Measurements from ENCODE around the gene HERC2. TPM values are rescaled to one million over a fixed set of nuclear protein-coding genes. Genes with fewer than 3 reads are reported as not detected.

The HERC2 gene
- total RNA-seq, 6 experiments from 2014 or later, result 21.8 to 30.2 (median 27.0) TPM

DNA sequence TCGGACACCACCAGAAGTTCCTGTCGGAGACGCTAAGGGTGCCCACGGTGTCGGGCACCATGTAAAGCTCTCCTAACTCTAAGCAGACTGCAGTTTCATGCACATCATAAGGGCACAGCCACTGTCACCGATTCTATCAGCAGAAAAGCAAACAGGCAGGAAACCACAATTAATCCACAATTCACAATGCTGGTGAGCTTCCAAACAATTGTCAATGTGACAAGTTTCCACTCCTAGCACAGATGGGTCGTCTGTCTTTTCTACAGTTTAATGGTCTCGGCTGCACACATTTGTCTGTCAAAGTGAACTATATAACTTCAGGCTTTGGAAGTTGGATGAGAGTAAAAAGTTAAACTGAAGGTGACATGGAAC is 214.1 kb downstream of the HERC2 start:
- peak in 1 of 4 donors; percentile 14 for ATAC-seq
- WGBS (ENCODE audit: insufficient coverage, low coverage, low lambda C conversion rate, missing lambda C conversion rate), result 22% methylated on average over 5 of the region's 8 CpGs

DNA sequence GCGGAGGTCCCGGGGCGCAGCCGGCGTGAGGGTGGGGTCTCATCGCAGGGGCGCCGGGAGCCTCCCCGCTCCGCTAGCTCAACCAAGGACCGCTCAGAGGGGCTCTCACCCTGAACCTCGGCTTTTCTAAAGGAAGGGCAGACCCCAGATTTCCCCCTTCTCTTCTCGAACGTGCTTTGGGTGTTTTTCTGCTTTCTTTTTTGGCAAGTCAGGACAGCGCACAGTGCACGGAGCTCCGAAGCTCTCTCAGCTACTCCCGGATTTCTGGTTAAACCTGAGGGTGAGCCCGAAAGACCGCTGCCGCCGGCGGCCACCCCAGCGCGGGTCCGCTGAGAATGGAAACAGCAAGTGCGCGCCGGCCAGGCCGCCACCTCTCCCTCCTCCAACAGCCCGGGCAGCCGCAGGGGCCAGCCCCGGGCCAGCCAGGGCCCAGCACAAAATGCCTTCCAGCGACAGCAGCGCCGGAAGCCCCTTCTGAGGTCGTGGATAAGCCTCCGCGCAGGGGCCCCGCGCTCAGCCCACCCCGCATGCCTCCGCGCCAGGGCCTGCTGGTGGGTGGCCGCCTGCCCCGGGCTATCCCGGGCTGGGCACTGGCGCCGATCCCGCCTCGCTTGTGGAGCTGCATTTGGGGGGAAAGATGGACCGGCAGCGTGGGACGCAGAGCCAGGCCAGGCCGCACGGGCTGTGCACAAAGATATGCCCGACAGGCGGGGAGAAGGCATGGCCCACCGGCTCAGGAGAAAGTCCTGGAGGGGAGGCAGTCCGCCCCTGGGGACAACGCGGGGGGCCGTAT is 214.7 kb downstream of the HERC2 start:
- intact Hi-C loops (cut with DNase I), result no loop called here
- 9% methylated on average over 24 of the region's 63 CpGs for WGBS (ENCODE audit: insufficient coverage, low coverage, low lambda C conversion rate, missing lambda C conversion rate)
- no peak overlapping the region for H3K27ac ChIP-seq
- DNase-seq (no peak), ATAC-seq (peak; percentile 41 to 48 (median 44))
- H3K4me3 ChIP-seq, result peak overlapping the region; percentile 14 to 39 (median 37)
- peaks cover 0 to 14% (median 0%) of the 10 kb centered on the region in 4 donors for H3K4me1 ChIP-seq
- peaks cover 0 to 15% of the 10 kb centered on the region in 2 donors for H3K27me3 ChIP-seq
- peaks cover 0 to 10% (median 0%) of the 10 kb centered on the region in 4 donors for H3K36me3 ChIP-seq
- H3K9me3 ChIP-seq, result no peaks in the 10 kb centered on the region
- TF ChIP-seq, protein P1, sequence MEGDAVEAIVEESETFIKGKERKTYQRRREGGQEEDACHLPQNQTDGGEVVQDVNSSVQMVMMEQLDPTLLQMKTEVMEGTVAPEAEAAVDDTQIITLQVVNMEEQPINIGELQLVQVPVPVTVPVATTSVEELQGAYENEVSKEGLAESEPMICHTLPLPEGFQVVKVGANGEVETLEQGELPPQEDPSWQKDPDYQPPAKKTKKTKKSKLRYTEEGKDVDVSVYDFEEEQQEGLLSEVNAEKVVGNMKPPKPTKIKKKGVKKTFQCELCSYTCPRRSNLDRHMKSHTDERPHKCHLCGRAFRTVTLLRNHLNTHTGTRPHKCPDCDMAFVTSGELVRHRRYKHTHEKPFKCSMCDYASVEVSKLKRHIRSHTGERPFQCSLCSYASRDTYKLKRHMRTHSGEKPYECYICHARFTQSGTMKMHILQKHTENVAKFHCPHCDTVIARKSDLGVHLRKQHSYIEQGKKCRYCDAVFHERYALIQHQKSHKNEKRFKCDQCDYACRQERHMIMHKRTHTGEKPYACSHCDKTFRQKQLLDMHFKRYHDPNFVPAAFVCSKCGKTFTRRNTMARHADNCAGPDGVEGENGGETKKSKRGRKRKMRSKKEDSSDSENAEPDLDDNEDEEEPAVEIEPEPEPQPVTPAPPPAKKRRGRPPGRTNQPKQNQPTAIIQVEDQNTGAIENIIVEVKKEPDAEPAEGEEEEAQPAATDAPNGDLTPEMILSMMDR (IDR thresholded peaks at IDR 0.05), result no peak
- no peak for TF ChIP-seq POLR2A (IDR thresholded peaks at IDR 0.05)

More for the DNA sequence above, 214.1 kb downstream of the HERC2 start:
- Histone ChIP-seq H3K9me3 (no peaks in the 10 kb centered on the region), H3K27ac (no peak overlapping the region), H3K4me1 (peaks cover 0 to 14% (median 0%) of the 10 kb centered on the region in 4 donors), H3K27me3 (peaks cover 0 to 15% of the 10 kb centered on the region in 2 donors), H3K36me3 (peaks cover 0 to 15% (median 0%) of the 10 kb centered on the region in 4 donors), H3K4me3 (no peak overlapping the region)
- intact Hi-C loops (cut with DNase I), result no loop called here
- no peak for DNase-seq
- TF ChIP-seq POLR2A (IDR thresholded peaks at IDR 0.05), result no peak
- TF ChIP-seq, protein P1 (IDR thresholded peaks at IDR 0.05), result no peak

DNA sequence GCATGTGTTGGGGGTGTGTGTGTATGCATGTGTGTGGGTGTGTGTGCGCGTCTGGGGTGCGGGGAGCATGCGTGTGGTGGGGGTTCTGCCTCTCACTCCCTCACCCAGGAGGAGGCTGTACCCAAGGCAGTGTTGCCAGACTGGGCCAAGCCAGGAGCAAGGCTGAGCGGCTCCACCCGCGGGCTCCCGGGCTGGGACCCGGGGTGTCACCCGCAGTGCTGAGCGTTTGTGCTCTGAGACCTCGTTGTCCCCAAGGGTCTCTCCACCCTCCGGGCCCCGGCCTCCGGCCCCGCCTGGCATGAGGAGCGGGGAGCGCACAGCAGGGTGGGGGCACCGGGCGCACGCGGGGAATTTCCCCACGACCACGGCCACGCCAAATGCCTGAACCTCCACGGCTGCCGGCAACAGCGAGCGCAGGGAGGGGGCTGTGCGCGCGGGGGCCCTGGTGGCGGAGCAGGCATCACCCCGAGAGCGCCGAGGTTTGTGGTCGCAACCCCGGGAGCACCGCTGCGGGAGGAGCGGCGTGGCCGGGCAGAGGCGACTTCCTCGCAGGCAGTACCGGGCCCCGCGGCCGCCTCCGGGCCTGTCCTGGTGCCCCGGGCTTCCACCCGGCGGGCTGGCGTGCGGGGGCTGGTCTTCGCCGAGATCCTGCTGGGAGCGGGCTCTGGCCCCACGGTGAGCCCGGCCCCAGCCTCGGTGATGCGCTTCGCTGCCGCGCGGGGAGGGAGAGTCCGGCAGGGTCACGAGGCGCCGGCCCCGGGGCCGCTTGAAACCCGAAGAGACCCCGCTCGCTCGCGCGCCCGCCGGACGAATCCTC is 215.5 kb downstream of the HERC2 start:
- no peak for DNase-seq
- H3K9me3 ChIP-seq, result no peaks in the 10 kb centered on the region
- peaks cover 0 to 3% (median 0%) of the 10 kb centered on the region in 4 donors for H3K36me3 ChIP-seq
- peaks cover 0 to 14% (median 0%) of the 10 kb centered on the region in 4 donors for H3K4me1 ChIP-seq
- intact Hi-C loops (cut with DNase I), result no loop called here
- peaks cover 0 to 15% of the 10 kb centered on the region in 2 donors for H3K27me3 ChIP-seq
- H3K27ac ChIP-seq, result no peak overlapping the region
- 0% methylated on average over 1 of the region's 81 CpGs for WGBS (ENCODE audit: insufficient coverage, low coverage, low lambda C conversion rate, missing lambda C conversion rate)
- peak overlapping the region; percentile 14 to 39 (median 37) for H3K4me3 ChIP-seq
- ATAC-seq, result peak; percentile 25 to 45 (median 38)
- TF ChIP-seq, protein P1 (IDR thresholded peaks at IDR 0.05), result no peak
- TF ChIP-seq POLR2A (IDR thresholded peaks at IDR 0.05), result no peak

DNA sequence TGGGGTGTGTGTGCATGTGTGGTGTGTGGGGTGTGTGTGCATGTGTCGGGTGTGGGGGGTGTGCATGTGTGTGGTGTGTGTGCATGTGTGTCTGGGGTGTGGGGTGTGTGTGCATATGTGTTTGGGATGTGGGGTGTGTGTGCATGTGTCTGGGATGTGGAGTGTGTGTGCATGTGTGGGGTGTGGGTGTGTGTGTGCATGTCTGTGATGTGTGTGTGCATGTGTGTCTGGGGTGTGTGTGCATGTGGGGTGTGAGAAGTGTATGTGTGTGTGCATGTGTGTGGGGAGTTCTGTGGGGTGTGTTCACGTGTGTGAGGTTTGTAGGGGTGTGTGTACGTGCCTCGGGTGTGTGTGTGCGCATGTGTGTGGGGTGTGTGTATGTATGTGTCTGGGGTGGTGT is 216.2 kb downstream of the HERC2 start:
- ATAC-seq, result no peak
- intact Hi-C loops (cut with DNase I), result no loop called here
- DNase-seq, result no peak
- peaks cover 0 to 14% (median 0%) of the 10 kb centered on the region in 4 donors for H3K4me1 ChIP-seq
- H3K27me3 ChIP-seq, result peaks cover 0 to 15% of the 10 kb centered on the region in 2 donors
- no peaks in the 10 kb centered on the region for H3K9me3 ChIP-seq
- no peak overlapping the region for H3K27ac ChIP-seq
- no peaks in the 10 kb centered on the region for H3K36me3 ChIP-seq
- no peak overlapping the region for H3K4me3 ChIP-seq
- TF ChIP-seq, protein P1 (IDR thresholded peaks at IDR 0.05), result no peak
- TF ChIP-seq POLR2A (IDR thresholded peaks at IDR 0.05), result no peak
- 92% methylated on average over 5 of the region's 5 CpGs for WGBS (ENCODE audit: insufficient coverage, low coverage, low lambda C conversion rate, missing lambda C conversion rate)
